Fibroblast of the aortic adventitia (primary cell): ENCODE measurements around the gene DNAH17. TPM values are rescaled to one million over a fixed set of nuclear protein-coding genes. Genes with fewer than 3 reads are reported as not detected.

ENCODE experiments used
- DNase-seq: peaks from one replicate; pipeline ENCODE4 v3.0.0-alpha.2; 2010; ENCODE audit warnings: low read depth
- H3K4me3 ChIP-seq: 2 replicates; pipeline ENCODE4 v1.5.1; 2011; ENCODE audit warnings: low read depth, mild to moderate bottlenecking, control low read depth, low read length, moderate library complexity
- total RNA-seq: library from RNA; depleted of rRNA; stranded (reverse); fragments of >200 nt; gene quantifications from 2 replicates; pipeline ENCODE4 v1.2.3, GENCODE V29; 2012; ENCODE audit warnings: low replicate concordance
- TF ChIP-seq, protein P1 (sequence below): IDR thresholded peaks from 2 replicates; pipeline ENCODE4 v1.5.1; 2011; ENCODE audit warnings: mild to moderate bottlenecking, low read length, control low read depth, inconsistent platforms; ENCODE audit not compliant: insufficient read depth

DNAH17 gene
- total RNA-seq, 1 donor = not detected

DNA sequence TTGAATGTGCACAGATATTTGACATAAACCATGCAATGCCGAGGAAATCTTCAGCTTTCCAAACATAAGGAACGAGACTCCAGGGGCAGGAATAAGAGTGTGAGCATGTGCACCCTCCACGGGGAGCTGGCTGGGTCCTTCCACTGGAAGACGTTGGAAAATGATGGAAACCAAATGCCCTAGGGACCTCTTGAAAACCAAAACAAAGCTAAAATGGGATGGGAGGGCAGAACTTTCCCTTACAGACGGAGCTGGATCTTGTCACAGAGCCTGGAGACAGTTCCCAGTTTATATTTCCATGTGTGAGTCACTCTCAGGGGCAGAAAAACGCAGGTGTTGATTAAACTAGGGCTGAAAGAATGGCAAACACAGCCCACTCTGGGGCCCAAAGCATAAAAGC, 34.4 kb upstream of the DNAH17 start:
- no peak overlapping the region for H3K4me3 ChIP-seq
- TF ChIP-seq, protein P1, sequence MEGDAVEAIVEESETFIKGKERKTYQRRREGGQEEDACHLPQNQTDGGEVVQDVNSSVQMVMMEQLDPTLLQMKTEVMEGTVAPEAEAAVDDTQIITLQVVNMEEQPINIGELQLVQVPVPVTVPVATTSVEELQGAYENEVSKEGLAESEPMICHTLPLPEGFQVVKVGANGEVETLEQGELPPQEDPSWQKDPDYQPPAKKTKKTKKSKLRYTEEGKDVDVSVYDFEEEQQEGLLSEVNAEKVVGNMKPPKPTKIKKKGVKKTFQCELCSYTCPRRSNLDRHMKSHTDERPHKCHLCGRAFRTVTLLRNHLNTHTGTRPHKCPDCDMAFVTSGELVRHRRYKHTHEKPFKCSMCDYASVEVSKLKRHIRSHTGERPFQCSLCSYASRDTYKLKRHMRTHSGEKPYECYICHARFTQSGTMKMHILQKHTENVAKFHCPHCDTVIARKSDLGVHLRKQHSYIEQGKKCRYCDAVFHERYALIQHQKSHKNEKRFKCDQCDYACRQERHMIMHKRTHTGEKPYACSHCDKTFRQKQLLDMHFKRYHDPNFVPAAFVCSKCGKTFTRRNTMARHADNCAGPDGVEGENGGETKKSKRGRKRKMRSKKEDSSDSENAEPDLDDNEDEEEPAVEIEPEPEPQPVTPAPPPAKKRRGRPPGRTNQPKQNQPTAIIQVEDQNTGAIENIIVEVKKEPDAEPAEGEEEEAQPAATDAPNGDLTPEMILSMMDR = no peak
- peak; percentile 78 for DNase-seq

DNA sequence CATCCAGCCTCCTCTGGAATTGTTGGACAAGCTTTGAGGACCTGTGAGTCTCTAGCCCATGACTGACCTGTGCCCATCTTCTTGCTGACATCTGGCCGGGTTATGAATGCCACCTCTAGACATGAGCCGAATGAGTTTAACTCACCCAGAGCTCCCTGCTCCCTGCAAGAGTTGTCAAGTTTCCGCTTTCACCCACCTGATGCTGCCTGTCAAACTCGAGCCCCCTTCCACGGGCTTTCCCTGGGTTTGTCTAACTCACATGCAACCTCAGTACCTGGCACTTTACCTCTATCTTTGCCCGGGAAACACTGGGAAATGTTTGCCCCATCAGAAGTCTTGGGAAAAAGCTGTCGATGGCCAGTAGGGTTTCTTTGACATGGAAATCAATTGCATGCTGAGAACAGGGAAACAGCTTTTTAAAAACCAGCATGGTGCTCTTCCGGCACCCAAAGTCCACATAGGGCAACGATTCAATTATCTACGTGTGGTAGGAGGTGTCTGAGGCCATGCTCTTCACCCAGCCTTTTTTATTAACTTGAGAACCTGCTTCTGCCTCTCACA, 33.8 kb upstream of the DNAH17 start:
- no peak for DNase-seq
- no peak overlapping the region for H3K4me3 ChIP-seq
- TF ChIP-seq, protein P1 = no peak

DNA sequence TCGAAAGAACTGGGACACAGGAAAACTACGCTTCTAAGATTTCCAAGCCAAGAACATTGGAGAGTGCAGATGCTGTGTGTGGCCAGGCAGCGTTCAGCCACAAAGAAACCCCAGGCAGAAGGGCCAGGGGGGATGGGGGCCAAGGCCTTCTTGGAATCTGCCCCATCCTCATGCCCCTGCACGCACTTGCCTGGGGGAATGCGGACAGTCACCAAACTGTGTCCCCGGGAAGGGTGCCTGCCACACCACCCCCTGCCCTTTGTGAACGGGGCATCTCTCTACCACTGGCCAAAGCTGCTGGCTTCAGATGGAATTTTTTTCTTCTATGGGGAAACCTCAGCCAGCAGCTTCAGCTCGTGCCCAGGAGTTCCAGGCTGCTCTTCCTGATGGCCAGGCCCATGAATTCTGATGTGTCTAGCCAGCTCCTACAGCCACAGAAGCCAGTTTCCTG, 32.0 kb upstream of the DNAH17 start:
- no peak overlapping the region for H3K4me3 ChIP-seq
- no peak for DNase-seq
- TF ChIP-seq, protein P1 = no peak

DNA sequence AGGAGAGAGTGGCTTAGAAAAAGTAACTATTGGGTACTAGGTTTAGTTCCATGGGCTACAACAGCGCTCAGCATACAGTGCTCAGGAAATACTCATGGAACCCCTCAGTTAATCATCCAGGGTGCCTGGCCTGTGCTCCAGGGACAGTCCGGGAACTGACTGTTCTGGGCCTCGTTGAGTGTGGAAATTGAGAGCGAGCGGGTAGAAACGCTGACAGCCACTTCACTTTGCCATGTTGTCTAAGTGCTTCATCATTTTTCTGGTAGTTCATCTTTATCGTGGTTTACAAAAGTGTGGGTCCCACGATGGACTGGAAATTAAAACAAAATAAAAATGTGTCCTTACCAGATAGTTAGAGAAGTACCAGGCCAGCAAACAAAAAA, 31.6 kb upstream of the DNAH17 start:
- TF ChIP-seq, protein P1 = no peak
- no peak overlapping the region for H3K4me3 ChIP-seq
- DNase-seq = no peak

DNA sequence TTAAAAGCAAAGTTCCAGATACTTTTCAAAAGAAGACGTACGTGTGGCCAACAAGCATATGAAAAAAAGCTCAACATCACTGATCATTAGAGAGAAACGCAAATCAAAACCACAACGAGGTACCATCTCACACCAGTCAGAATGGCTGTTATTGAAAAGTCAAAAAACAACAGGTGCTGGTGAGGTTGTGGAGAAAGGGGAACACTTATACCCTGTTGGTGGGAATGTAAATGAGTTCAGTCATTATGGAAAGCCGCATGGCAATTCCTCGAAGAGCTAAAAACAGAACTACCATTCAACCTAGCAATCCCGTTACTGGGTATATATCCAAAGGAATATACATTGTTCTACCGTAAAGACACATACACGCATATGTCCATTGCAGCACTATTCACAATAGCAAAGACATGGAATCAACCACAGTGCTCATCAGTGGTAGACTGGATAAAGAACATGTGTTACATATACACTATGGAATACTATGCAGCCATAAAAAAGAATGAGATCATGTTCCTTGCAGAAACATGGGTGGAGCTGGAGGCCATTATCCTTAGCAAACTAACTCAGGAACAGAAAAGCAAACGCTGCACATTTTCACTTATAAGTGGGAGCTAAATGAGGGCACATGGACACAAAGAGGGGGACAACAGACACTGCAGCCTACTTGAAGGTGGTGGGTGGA, 31.1 kb upstream of the DNAH17 start:
- TF ChIP-seq, protein P1 = no peak
- no peak overlapping the region for H3K4me3 ChIP-seq
- DNase-seq = no peak

DNA sequence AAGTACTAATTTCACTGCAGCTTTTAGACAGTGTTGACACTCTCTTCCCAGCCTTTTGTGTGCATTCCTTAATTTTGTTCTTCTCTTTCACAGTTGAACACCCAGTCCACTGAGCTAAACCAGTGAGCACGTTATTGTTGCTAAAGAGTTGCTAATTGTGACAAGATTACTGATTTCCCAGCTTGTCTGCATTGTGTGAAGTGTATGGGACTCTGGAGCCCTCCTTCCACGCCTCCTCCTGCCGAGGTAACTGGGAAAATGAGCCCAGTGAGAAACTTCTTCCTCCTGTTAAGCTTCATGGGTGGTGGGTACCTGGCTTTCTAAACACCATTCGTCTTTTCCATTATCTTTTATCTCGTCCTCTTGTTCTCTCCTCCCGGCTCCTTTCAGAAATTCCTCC, 29.8 kb upstream of the DNAH17 start:
- TF ChIP-seq, protein P1 = no peak
- no peak for DNase-seq
- no peak overlapping the region for H3K4me3 ChIP-seq
